Measurements from ENCODE around the gene PTPRG.

DNA sequence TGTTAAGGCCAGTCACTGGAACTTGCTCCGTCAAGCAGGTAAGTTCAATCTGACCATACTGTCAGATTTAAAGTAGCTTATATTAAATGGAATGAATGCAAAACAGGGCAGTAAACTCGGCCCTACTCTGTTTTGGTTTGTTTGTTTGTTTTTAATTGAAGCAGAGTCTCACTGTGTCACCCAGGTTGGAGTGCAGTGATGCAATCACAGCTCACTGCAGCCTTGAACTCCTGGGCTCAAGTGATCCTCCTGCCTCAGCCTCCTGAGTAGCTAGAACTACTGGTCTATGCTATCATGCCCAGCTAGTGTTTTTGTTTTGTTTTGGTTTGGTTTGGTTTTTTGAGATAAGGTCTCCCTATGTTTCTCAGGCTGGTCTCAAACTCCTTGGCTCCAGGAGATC is 507.0 kb downstream of the PTPRG start:
- TF ChIP-seq POLR2A (IDR thresholded peaks at IDR 0.05), result no peak
- TF ChIP-seq, protein P1, sequence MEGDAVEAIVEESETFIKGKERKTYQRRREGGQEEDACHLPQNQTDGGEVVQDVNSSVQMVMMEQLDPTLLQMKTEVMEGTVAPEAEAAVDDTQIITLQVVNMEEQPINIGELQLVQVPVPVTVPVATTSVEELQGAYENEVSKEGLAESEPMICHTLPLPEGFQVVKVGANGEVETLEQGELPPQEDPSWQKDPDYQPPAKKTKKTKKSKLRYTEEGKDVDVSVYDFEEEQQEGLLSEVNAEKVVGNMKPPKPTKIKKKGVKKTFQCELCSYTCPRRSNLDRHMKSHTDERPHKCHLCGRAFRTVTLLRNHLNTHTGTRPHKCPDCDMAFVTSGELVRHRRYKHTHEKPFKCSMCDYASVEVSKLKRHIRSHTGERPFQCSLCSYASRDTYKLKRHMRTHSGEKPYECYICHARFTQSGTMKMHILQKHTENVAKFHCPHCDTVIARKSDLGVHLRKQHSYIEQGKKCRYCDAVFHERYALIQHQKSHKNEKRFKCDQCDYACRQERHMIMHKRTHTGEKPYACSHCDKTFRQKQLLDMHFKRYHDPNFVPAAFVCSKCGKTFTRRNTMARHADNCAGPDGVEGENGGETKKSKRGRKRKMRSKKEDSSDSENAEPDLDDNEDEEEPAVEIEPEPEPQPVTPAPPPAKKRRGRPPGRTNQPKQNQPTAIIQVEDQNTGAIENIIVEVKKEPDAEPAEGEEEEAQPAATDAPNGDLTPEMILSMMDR (IDR thresholded peaks at IDR 0.05), result no peak

Measured in right lobe of liver (tissue), 4 donors.